Measurements from ENCODE around the gene CDKN2D. TPM values are rescaled to one million over a fixed set of nuclear protein-coding genes. Genes with fewer than 3 reads are reported as not detected.

CDKN2D gene
- 2.3 and 2.9 TPM in 2 replicates for total RNA-seq (2014; rRNA removed; shearing (Covaris generic))
- 8.6 and 10.3 TPM in 2 replicates for polyA plus RNA-seq (2015; cell fraction: cytosol; rRNA removed)
- polyA plus RNA-seq (2015; cell fraction: nucleus; rRNA removed) = 2.8 and 3.7 TPM in 2 replicates

DNA sequence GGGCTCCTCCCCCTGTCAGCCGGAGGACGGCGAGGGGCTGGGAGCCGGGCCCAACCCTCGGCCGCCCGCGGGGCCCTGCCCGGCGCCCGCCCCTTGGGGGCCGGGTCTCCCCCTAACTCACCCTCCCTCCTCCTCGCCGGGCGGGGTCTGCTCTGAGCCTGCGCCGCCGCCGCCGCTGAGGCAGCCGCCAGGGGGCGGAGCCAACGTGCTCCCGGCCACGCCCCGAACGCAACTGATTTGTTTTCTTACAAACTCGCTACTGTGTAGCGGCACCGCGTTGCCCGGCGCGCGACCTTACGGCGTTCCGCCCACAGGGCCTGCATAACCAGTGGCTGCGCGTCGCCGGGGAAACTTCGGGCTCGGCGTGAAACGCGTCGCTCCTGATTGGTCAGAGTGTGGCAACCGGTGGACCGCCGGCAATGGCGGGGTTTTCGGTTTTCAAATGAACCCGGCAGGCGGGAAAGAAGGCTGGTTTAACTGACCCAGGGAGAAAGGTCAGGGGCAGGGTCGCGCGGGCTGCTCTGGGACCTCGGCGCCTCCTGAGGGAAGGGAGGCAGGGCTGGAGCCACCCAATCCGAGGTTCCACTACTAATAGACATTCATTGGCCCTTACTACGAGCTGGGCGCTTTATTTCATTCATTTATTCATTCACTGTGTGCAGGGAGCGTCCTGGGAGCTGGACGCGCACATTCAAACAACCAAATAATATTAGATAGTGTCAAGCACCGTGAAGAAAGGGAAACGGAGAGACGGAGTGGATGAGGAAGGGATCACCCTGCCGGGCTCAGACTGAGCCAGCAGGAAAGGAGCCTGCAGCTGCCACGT lies at the start of gene CDKN2D:
CDKN2D (minus strand) TSS at position 154 of the 826 bp plus-strand sequence. CDS start 326 bp downstream, outside the sequence.
- DNase-seq (ENCODE audit: low read depth, low spot score) = peak; percentile 97
- in situ Hi-C loops (cut with HindIII; ENCODE audit: low pct_unique_long_range_greater_than_20kb, low sequenced_read_pairs) = no loop called here

DNA sequence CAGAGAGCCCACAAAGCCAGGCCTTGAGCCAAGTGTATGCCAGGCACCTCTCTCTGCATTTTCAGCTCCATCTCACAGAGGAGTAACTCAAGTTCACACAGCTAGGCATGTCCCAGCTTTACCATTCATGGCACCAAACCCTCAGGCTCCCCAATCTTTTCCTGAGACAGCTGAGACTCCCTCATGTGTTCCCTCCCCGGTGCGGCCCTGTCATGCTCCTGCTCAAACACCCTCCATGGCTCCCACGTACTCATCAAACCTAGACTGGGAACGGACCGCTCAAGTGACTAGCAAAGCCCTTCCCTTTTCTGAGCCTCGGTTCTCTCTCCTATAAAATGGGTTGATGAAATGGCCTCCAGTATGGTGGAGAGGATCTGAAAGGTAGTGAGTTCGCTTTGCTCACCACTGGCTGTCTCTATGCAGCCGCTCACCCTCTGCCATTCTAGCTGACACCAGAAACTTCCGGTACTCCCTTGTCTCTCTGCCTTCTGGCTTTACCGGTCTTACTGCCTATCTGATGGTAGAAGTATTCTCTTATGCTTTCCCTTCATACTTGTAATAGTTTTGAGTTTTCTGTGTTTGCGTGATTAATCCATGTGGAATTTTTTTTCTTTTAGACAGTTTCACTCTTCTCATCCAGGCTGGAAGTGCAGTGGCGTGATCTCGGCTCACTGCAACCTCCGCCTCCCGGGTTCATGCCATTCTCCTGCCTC lies 48.8 kb upstream of the CDKN2D start:
- DNase-seq (ENCODE audit: low read depth, low spot score) = no peak
- in situ Hi-C loops (cut with HindIII; ENCODE audit: low pct_unique_long_range_greater_than_20kb, low sequenced_read_pairs) = no loop called here

DNA sequence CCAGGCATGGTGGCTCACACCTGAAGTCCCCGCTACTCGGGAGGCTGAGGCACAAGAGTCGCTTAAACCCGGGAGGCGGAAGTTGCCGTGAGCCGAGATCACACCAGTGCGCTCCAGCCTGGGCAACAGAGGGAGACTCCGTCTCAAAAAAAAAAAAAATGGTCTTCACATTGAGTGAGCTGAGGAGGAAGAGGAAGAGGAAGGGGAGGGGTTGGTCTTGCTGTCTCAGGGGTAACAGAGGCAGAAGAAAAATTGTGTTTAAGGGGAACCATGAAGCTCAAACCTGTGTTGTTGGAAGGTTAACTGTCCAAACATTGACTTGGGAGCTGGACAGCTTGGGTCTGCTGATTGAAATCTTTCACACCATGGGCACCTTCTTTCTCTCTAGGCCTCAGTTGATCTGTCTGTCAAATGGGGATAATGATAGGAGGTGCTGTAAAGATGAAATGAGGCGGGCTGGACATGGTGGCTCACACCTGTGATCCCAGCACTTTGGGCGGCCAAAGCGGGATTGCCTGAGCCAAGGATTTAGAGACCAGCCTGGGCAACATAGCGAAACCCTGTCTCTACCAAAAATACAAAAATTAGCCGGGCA lies 46.7 kb upstream of the CDKN2D start:
- in situ Hi-C loops (cut with HindIII; ENCODE audit: low pct_unique_long_range_greater_than_20kb, low sequenced_read_pairs) = no loop called here
- no peak for DNase-seq (ENCODE audit: low read depth, low spot score)

DNA sequence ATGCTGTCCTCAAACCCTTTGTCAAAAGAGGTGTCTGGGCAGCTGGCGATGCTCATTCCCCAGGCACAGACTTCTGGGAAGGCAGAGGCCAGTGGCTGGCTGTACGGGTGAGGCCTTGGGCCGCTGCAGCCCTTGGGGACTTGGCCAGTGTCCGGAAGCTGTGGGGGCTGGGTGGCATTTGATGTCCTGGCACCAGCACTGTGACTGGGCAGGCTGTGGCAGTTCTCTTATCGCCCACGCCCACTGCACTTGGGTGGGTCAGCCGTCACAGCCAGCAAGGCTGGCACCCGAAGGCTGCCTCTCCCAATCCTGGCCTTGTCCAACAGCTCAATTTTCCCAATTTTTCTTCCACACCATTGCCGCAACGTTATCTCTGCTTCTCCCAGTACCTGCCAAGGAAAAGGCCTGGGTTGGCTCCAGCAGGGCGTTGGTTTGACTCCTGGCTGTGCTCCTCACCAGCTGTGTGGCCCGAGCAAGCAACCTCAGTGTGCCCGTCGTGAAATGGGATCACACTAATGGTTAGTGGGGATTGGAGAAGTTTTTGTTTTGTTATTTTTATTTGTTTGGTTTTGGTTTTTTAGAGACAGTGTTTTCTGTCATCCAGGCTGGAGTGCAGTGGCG lies 43.8 kb upstream of the CDKN2D start:
- in situ Hi-C loops (cut with HindIII; ENCODE audit: low pct_unique_long_range_greater_than_20kb, low sequenced_read_pairs) = no loop called here
- no peak for DNase-seq (ENCODE audit: low read depth, low spot score)

DNA sequence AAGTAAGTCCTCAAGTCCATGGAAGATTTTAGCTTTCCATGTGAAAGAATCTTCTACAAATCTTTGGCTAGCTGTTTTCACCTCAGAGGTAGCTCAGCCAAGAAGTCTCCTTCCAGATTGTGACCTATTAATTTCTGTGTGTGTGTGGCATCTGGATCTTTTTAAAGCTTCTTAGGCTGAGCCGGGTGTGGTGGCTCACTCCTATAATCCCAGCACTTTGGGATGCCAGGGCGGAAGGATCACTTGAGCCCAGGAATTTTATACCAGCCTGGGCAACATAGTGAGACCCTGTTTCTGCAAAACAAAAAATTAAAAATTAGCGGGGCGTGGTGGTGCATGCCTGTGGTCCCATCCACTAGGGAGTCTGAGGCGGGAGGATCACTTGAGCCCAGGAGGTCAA lies 43.1 kb upstream of the CDKN2D start:
- DNase-seq (ENCODE audit: low read depth, low spot score) = no peak
- in situ Hi-C loops (cut with HindIII; ENCODE audit: low pct_unique_long_range_greater_than_20kb, low sequenced_read_pairs) = no loop called here

- in situ Hi-C loops (cut with HindIII; ENCODE audit: low pct_unique_long_range_greater_than_20kb, low sequenced_read_pairs) = no loop called here
- no peak for DNase-seq (ENCODE audit: low read depth, low spot score)
Measured at GRCh38 chr19:10604460-10604980, 35.7 kb upstream of the CDKN2D start.

GRCh38 chr19:10603873-10604459 lies 35.2 kb upstream of the CDKN2D start:
- no peak for DNase-seq (ENCODE audit: low read depth, low spot score)
- in situ Hi-C loops (cut with HindIII; ENCODE audit: low pct_unique_long_range_greater_than_20kb, low sequenced_read_pairs) = no loop called here

GRCh38 chr19:10603084-10603872 lies 34.5 kb upstream of the CDKN2D start:
- in situ Hi-C loops (cut with HindIII; ENCODE audit: low pct_unique_long_range_greater_than_20kb, low sequenced_read_pairs) = no loop called here
- DNase-seq (ENCODE audit: low read depth, low spot score) = no peak

GRCh38 chr19:10602330-10603083 lies 33.7 kb upstream of the CDKN2D start:
- in situ Hi-C loops (cut with HindIII; ENCODE audit: low pct_unique_long_range_greater_than_20kb, low sequenced_read_pairs) = no loop called here
- peak; percentile 64 for DNase-seq (ENCODE audit: low read depth, low spot score)

- no peak for DNase-seq (ENCODE audit: low read depth, low spot score)
- in situ Hi-C loops (cut with HindIII; ENCODE audit: low pct_unique_long_range_greater_than_20kb, low sequenced_read_pairs) = no loop called here
Measured at GRCh38 chr19:10601999-10602329, 33.2 kb upstream of the CDKN2D start.

- DNase-seq (ENCODE audit: low read depth, low spot score) = no peak
- in situ Hi-C loops (cut with HindIII; ENCODE audit: low pct_unique_long_range_greater_than_20kb, low sequenced_read_pairs) = no loop called here
Measured at GRCh38 chr19:10600149-10600548, 31.4 kb upstream of the CDKN2D start.

- DNase-seq (ENCODE audit: low read depth, low spot score) = peak; percentile 84
- in situ Hi-C loops (cut with HindIII; ENCODE audit: low pct_unique_long_range_greater_than_20kb, low sequenced_read_pairs) = no loop called here
Measured at GRCh38 chr19:10593820-10594637, 25.2 kb upstream of the CDKN2D start.

- DNase-seq (ENCODE audit: low read depth, low spot score) = no peak
- in situ Hi-C loops (cut with HindIII; ENCODE audit: low pct_unique_long_range_greater_than_20kb, low sequenced_read_pairs) = no loop called here
Measured at GRCh38 chr19:10593148-10593547, 24.4 kb upstream of the CDKN2D start.

GRCh38 chr19:10587839-10588150 lies 19.0 kb upstream of the CDKN2D start:
- in situ Hi-C loops (cut with HindIII; ENCODE audit: low pct_unique_long_range_greater_than_20kb, low sequenced_read_pairs) = no loop called here
- no peak for DNase-seq (ENCODE audit: low read depth, low spot score)

- in situ Hi-C loops (cut with HindIII; ENCODE audit: low pct_unique_long_range_greater_than_20kb, low sequenced_read_pairs) = no loop called here
- DNase-seq (ENCODE audit: low read depth, low spot score) = no peak
Measured at GRCh38 chr19:10587022-10587838, 18.5 kb upstream of the CDKN2D start, which contains the start of gene AP1M2. TSS of gene AP1M2 (minus strand) at chr19:10587312. CDS start at chr19:10587231, 81 bp downstream.

Measured in SK-MEL-5 (cell line).